ENCODE results near the gene BPIFB6. TPM values are rescaled to one million over a fixed set of nuclear protein-coding genes. Genes with fewer than 3 reads are reported as not detected.

The BPIFB6 gene
- total RNA-seq, 2 experiments from 2014 or later, result not detected

DNA sequence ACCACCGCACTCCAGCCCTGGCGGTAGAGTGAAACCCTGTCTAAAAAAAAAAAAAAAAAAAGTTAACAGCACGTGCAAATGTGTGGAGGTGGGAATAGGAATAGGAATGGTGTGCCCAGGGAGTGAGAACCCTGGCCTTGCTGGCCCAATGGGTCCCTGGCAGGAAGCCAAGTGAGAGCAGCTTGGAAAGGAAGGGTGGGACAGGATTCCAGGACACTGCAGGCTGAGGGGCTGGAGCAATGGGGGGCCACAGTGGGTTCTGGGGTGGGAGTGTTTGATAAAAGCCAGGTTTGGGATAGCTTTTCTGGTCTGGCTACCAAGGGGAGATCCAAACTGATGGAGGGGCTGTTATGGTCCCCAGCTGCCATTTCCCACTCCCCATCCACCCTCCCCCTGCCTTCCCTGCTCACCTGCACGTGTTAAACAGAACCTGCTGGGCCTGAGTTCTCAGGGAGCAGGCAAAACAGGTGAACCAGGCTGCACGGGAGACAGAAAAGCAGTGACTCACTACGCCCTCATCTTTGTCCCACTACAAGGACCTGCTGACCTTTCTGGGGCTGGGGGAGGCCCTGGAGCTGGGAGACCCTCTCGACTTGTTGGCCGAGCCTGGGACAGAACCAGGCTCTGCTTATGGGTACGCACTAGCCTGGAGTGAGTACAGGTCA, 30.5 kb upstream of the BPIFB6 start:
- POLR2A ChIA-PET, result no interaction called here
- CTCF ChIA-PET, result no interaction called here

- CTCF ChIA-PET, result no interaction called here
- POLR2A ChIA-PET, result interaction anchor here (0.6 kb wide), 1 partner anchor 226 kb away, joined by 3 read pairs; no protein-coding TSS in a partner anchor
Measured at GRCh38 chr20:33002087-33002808, 29.2 kb upstream of the BPIFB6 start.

- POLR2A ChIA-PET, result no interaction called here
- CTCF ChIA-PET, result interaction anchor here (1.0 to 3.5 kb wide), 8 partner anchors 21 to 209 kb away, joined by 3 to 15 read pairs (median 4); no protein-coding TSS in a partner anchor
Measured at GRCh38 chr20:33004141-33004751, 27.2 kb upstream of the BPIFB6 start, which contains the start of gene SUN5. TSS of gene SUN5 (minus strand) at chr20:33004433. CDS start at chr20:33004340, 93 bp downstream.

DNA sequence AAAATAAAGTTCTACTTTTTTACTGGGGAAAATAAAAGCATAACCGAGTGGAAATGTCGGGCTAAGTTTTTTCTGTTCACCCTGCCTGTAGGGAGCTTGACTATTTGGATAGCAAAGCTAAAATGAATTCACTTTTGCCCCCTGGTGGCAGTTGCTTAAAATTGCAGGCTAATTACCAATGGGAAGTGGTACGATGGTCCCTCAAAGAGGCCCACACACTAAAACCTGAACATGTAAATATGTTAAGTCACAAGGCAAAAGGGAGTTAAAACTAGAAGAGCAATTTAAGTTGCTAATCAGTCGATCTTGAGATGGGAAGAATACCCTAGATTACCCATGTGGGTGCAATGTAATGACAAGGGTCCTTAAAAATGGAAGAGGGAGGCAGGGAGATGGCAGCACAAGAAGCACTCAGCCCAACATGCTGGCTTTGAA, 26.3 kb upstream of the BPIFB6 start:
- ChIA-PET POLR2A (no interaction called here), CTCF (interaction anchor here (0.8 to 3.5 kb wide), 10 partner anchors 11 to 210 kb away, joined by 3 to 15 read pairs (median 4); no protein-coding TSS in a partner anchor)

GRCh38 chr20:33005908-33006775, 25.3 kb upstream of the BPIFB6 start:
- ChIA-PET CTCF (interaction anchor here (1.0 to 3.5 kb wide), 4 partner anchors 10 to 105 kb away, joined by 3 to 15 read pairs (median 6); no protein-coding TSS in a partner anchor), POLR2A (no interaction called here)

GRCh38 chr20:33006776-33007375, 24.6 kb upstream of the BPIFB6 start:
- CTCF ChIA-PET, result interaction anchor here (1.1 to 3.5 kb wide), 3 partner anchors 9 to 105 kb away, joined by 3 to 15 read pairs (median 7); no protein-coding TSS in a partner anchor
- POLR2A ChIA-PET, result no interaction called here

- ChIA-PET POLR2A (no interaction called here), CTCF (interaction anchor here (1.1 kb wide), 1 partner anchor 8 kb away, joined by 3 read pairs; no protein-coding TSS in a partner anchor)
Measured at GRCh38 chr20:33007376-33008335, 23.8 kb upstream of the BPIFB6 start, which contains the start of gene BPIFB2. TSS of gene BPIFB2 (plus strand) at chr20:33007704. CDS start at chr20:33008575, 871 bp downstream.

- ChIA-PET CTCF (interaction anchor here (0.6 kb wide), 2 partner anchors 116 to 192 kb away, joined by 3 to 4 read pairs; no protein-coding TSS in a partner anchor), POLR2A (no interaction called here)
Measured at GRCh38 chr20:33008336-33009213, 22.9 kb upstream of the BPIFB6 start.

DNA sequence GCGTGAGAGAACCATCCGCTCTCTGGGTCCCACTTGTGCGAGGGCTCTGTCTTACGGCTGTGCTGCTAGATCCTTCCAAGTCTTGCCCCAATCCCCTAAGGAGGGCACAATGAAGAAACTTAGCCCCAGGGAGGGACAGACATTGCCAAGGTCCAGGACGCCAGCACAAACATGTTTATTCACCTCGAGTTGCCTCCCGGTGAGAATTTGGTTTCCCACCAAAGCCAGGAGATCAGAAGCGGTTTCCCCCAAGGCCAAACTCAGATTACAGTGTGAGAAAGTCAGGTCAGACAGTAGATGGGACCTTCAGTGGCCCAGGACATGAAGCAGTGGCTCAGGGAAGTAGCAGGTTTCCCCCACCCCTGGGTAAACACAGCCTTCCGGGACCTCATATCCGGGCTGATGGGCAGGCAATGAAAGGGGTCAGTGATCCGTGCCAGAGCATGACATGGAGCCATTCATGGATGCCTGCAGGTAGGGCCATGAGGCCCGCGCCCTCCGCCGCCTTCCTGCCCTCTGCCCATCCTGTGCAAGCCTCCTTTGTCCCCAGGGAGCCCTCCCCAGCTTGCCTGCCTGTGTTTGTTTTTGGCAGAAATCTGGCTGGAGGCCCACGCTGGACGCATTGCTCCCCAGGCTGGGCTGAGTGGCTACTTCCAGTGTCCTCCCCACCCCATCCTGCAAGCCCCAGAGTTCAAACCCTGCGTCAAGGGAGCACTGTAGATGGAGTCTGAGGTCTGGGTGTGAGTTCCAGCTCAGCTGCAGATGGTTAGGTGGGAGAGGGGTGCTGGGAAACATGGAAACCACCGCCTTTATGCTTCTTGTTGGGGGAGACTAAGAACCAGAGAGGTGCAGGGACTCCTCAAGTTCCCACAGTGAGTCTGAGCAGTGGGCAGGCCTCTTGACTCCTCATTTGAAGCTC, 22.0 kb upstream of the BPIFB6 start:
- POLR2A ChIA-PET, result no interaction called here
- CTCF ChIA-PET, result interaction anchor here (0.6 kb wide), 2 partner anchors 117 to 193 kb away, joined by 3 to 4 read pairs; no protein-coding TSS in a partner anchor

GRCh38 chr20:33010133-33010504, 21.3 kb upstream of the BPIFB6 start:
- ChIA-PET POLR2A (no interaction called here), CTCF (no interaction called here)

DNA sequence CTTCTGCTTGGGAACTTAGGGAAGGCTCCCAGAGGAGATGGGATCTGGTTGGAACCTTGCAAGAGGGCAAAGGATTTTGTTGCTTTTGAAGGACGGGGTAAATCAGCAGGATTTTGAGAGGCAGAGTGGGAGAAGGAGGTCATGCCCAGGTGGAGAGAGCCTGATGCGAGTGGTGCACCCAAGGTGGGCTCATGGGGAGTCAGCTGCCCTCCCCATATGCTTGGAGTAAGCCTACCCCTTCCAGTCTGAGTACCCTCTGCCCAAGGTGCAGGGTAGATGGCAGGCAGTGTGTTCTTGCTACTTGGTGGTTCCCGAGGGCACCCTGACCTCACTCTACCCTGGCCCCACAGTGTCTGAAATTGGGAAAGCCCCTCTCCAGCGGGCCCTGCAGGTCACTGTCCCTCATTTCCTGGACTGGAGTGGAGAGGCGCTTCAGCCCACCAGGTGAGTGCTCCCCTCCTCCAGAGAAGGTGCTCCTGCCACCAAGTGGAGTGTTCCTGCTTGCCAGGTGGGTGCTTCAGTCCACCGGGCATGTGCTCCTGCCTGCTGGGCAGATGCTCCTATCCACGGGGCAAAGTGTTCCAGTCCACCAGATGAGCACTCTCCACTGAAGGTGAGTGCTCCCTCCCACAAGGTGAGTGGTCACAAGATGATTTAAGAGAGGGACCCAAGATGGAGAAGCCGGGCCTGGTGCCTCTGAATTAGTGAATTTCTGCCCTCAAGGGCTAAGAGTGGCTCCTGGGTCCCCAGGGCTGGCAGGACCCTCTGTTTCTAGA, 20.6 kb upstream of the BPIFB6 start:
- ChIA-PET POLR2A (no interaction called here), CTCF (no interaction called here)

DNA sequence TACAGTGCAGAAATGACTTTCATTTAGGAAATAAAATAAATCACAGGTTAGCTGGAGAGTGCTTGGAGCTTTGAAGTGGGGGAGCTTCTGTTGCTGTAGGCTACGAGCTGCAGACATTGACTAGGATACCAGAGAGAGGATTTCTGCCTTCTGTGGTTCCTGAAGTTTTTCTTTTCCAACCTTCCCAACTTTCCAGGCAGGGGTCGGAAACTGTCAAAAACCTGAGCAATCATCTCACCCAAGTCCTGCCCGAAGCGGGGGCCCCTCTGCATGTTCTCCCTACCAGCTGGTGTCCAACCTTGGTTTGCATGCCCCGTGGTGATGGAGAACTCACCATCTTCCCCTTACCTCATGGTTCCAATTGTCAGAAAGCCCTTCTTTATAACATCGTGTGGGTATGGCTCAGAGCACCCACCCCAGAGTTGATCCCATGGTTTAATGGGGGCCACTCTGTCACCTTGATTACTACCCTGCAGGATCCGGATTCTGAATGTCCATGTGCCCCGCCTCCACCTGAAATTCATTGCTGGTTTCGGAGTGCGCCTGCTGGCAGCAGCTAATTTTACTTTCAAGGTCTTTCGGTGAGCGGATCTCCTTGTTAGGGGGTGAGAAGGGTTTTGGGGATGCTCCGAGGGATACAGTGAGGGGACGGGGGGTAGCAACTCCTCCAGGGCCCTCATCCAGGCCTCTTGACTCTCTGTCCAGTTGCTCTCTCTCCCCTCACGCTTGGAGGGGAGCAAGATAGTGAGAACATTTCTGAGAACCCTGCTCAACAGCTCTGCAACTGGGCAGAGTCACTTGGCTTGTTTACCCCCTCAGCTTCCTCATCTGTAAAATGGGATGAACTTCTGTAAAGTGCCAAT, 18.9 kb upstream of the BPIFB6 start:
- ChIA-PET CTCF (interaction anchor here (0.5 kb wide), 1 partner anchor 28 kb away, joined by 3 read pairs; no protein-coding TSS in a partner anchor), POLR2A (no interaction called here)

DNA sequence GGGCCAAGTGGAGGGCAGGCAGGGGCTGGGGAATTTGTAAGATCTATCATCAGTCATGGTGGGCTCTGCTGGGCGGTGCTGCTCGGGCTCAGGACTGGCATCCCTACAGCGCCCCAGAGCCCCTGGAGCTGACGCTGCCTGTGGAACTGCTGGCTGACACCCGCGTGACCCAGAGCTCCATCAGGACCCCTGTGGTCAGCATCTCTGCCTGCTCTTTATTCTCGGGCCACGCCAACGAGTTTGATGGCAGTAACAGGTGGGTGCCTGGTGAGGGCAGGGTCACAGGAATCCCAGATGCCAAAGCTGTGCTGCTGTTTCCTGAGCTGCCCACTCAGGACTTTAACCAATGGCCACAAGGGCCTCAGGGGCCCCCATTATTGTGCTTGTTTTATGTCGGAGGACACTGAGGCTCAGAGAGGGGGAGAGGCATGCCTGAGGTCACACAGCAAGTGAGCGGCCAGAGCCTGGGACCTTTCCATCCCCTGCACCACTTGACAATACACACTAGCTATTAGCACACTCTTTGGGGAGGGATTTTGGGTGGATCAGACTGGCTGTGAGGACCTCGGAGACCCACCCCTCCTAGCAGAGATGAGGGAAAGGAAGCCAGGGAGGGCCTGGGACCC, 17.6 kb upstream of the BPIFB6 start:
- CTCF ChIA-PET, result no interaction called here
- POLR2A ChIA-PET, result no interaction called here
